Peyer's patch (tissue), 4 donors: ENCODE measurements around the gene GSTT2B.
"Not testable (repeated sequence)": the region's sequence is repeated elsewhere in the genome, so short reads cannot be mapped to it uniquely, and the experiment has no call there.

ENCODE experiments used
- POLR2A ChIP-seq, 2 donors: fragments of 450-650 bp; IDR thresholded peaks; one replicate each; pipeline ENCODE4 v1.5.1; 2017; ENCODE audit warnings: antibody characterized with exemption in 2 of 2, mild to moderate bottlenecking in 2 of 2, moderate library complexity in 2 of 2
- TF ChIP-seq, protein P1 (sequence below), 6 experiments: fragments of 450-650 bp in 4 of 6; fragments of 200-600 bp in 2 of 6; sonication (generic) in 1 of 6; IDR thresholded peaks; one replicate each; pipeline ENCODE4 v1.5.1; 2017 to 2019; ENCODE audit warnings: antibody characterized with exemption in 6 of 6, mild to moderate bottlenecking in 3 of 6, moderate library complexity in 1 of 6

DNA sequence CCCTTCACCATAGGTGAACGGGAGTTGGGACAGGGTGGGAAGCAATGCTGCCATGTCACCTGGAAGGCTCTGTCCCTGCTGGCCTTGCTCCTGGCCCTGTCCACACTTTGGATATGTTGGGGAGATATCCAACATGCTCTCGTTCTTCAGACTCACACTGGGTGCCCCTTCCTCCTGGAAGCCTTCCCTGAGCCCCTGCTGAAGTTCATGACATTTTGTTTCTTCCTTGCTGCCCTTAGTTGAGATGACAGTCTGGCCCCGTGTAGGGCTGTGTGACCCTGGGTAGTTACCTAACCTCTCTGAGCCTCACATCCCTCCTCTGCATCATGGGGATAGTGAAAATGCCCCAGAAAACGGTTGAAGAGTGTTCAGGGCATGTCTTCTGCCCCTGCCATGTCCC lies 7.5 kb downstream of the GSTT2B start:
- TF ChIP-seq, protein P1, sequence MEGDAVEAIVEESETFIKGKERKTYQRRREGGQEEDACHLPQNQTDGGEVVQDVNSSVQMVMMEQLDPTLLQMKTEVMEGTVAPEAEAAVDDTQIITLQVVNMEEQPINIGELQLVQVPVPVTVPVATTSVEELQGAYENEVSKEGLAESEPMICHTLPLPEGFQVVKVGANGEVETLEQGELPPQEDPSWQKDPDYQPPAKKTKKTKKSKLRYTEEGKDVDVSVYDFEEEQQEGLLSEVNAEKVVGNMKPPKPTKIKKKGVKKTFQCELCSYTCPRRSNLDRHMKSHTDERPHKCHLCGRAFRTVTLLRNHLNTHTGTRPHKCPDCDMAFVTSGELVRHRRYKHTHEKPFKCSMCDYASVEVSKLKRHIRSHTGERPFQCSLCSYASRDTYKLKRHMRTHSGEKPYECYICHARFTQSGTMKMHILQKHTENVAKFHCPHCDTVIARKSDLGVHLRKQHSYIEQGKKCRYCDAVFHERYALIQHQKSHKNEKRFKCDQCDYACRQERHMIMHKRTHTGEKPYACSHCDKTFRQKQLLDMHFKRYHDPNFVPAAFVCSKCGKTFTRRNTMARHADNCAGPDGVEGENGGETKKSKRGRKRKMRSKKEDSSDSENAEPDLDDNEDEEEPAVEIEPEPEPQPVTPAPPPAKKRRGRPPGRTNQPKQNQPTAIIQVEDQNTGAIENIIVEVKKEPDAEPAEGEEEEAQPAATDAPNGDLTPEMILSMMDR (IDR thresholded peaks at IDR 0.05) = not testable (repeated sequence)
- TF ChIP-seq POLR2A (IDR thresholded peaks at IDR 0.05) = not testable (repeated sequence)
